GM19238 (cell line): ENCODE results near the gene PTGES3L.
"Not testable (repeated sequence)": the region's sequence is repeated elsewhere in the genome, so short reads cannot be mapped to it uniquely, and the experiment has no call there.

Source experiments
- DNase-seq: peaks from one replicate; pipeline ENCODE4 v3.0.0; 2011; ENCODE audit warnings: low spot score; ENCODE audit not compliant: insufficient read length

Gene PTGES3L

GRCh38 chr17:42920922-42921321 lies 59.0 kb downstream of the PTGES3L start:
- no peak for DNase-seq

GRCh38 chr17:42920106-42920900 lies 59.6 kb downstream of the PTGES3L start:
- DNase-seq: no peak

- DNase-seq: not testable (repeated sequence)
Measured at GRCh38 chr17:42919522-42920077, 60.3 kb downstream of the PTGES3L start.

GRCh38 chr17:42918902-42919521 lies 60.9 kb downstream of the PTGES3L start:
- DNase-seq: no peak
